GM23248 (cell line): ENCODE data around the gene POLR3A. TPM values are rescaled to one million over a fixed set of nuclear protein-coding genes. Genes with fewer than 3 reads are reported as not detected.
"Not testable (repeated sequence)": the region's sequence is repeated elsewhere in the genome, so short reads cannot be mapped to it uniquely, and the experiment has no call there.

Experiments used
- DNase-seq: peaks from one replicate; pipeline ENCODE4 v3.0.0-alpha.2; 2015
- H2AFZ ChIP-seq: fragments of 200-600 bp; sonication (generic); 2 replicates; pipeline ENCODE4 v1.6.1; 2016; ENCODE audit warnings: antibody characterized with exemption
- H3F3A ChIP-seq: fragments of 200-600 bp; sonication (generic); 2 replicates; pipeline ENCODE4 v1.6.1; 2016; ENCODE audit warnings: mild to moderate bottlenecking, antibody characterized with exemption, mixed run types; ENCODE audit not compliant: insufficient read depth
- H3K27ac ChIP-seq: fragments of 200-600 bp; sonication (generic); 2 replicates; pipeline ENCODE4 v1.5.1; 2016; ENCODE audit warnings: mild to moderate bottlenecking
- H3K27me3 ChIP-seq: fragments of 200-600 bp; sonication (generic); replicated peaks from 2 replicates; pipeline ENCODE4 v1.6.1; 2016; ENCODE audit warnings: mild to moderate bottlenecking; ENCODE audit not compliant: insufficient read depth
- H3K36me3 ChIP-seq: fragments of 200-600 bp; sonication (generic); 2 replicates; pipeline ENCODE4 v1.6.1; 2016; ENCODE audit warnings: low read depth, mild to moderate bottlenecking
- H3K4me1 ChIP-seq: fragments of 200-600 bp; sonication (generic); 2 replicates; pipeline ENCODE4 v1.6.1; 2016; ENCODE audit warnings: mild to moderate bottlenecking; ENCODE audit not compliant: insufficient read depth
- H3K4me2 ChIP-seq: fragments of 200-600 bp; sonication (generic); one replicate; pipeline ENCODE4 v1.6.1; 2016; ENCODE audit warnings: mild to moderate bottlenecking; ENCODE audit not compliant: unreplicated experiment
- H3K4me3 ChIP-seq: fragments of 200-600 bp; sonication (generic); 2 replicates; pipeline ENCODE4 v1.5.1; 2016; ENCODE audit warnings: mild to moderate bottlenecking
- H3K79me2 ChIP-seq: fragments of 200-600 bp; sonication (generic); 2 replicates; pipeline ENCODE4 v1.6.1; 2016; ENCODE audit warnings: mild to moderate bottlenecking; ENCODE audit not compliant: insufficient read depth
- H3K9ac ChIP-seq: fragments of 200-600 bp; sonication (generic); 2 replicates; pipeline ENCODE4 v1.6.1; 2016; ENCODE audit warnings: mild to moderate bottlenecking
- H3K9me2 ChIP-seq: fragments of 200-600 bp; sonication (generic); 2 replicates; pipeline ENCODE4 v1.6.1; 2016; ENCODE audit warnings: mixed run types, mild to moderate bottlenecking, moderate library complexity; ENCODE audit not compliant: insufficient read depth
- H3K9me3 ChIP-seq: fragments of 200-600 bp; sonication (generic); one replicate; pipeline ENCODE4 v1.6.1; 2017; ENCODE audit warnings: low read depth
- H4K20me1 ChIP-seq: fragments of 200-600 bp; sonication (generic); 2 replicates; pipeline ENCODE4 v1.6.0; 2016; ENCODE audit not compliant: insufficient read depth
- EZH2 ChIP-seq: fragments of 200-600 bp; sonication (generic); IDR thresholded peaks from 2 replicates; pipeline ENCODE4 v1.6.1; 2018; ENCODE audit warnings: antibody characterized with exemption, mild to moderate bottlenecking; ENCODE audit not compliant: insufficient read depth, poor library complexity, severe bottlenecking
- EZH2phosphoT487 ChIP-seq: fragments of 200-600 bp; sonication (generic); IDR thresholded peaks from 2 replicates; pipeline ENCODE4 v1.6.1; 2018; ENCODE audit warnings: antibody characterized with exemption, moderate library complexity, mild to moderate bottlenecking, low read depth; ENCODE audit not compliant: insufficient read depth
- WGBS, 2 experiments: methylation state at CpG; one replicate each; pipeline ENCODE4 v1.1.6; 2015 to 2017; ENCODE audit warnings: low lambda C conversion rate in 2 of 2, low coverage in 1 of 2; ENCODE audit errors: missing lambda C conversion rate in 2 of 2; 5-methylcytosine and 5-hydroxymethylcytosine counted together
- in situ Hi-C: fragments of 300-500 bp; cut with MboI; formaldehyde crosslinking; loops from 2 replicates; pipeline ENCODE4 v1.15.0; 2020
- polyA plus RNA-seq: library from polyadenylated mRNA; unstranded; fragments of >200 nt; fragmentation: Nextera tagmentation; extraction: Ambion mirVana; gene quantifications from 2 replicates; pipeline ENCODE4 v1.2.1, GENCODE V29; 2016
- total RNA-seq: library from RNA; depleted of rRNA; stranded (reverse); fragments of >200 nt; shearing (Covaris generic); gene quantifications from 2 replicates; pipeline ENCODE4 v1.2.3, GENCODE V29; 2014

POLR3A gene
- total and polyA plus RNA-seq, 2 experiments from 2014 or later: 9.2 to 12.8 TPM

DNA sequence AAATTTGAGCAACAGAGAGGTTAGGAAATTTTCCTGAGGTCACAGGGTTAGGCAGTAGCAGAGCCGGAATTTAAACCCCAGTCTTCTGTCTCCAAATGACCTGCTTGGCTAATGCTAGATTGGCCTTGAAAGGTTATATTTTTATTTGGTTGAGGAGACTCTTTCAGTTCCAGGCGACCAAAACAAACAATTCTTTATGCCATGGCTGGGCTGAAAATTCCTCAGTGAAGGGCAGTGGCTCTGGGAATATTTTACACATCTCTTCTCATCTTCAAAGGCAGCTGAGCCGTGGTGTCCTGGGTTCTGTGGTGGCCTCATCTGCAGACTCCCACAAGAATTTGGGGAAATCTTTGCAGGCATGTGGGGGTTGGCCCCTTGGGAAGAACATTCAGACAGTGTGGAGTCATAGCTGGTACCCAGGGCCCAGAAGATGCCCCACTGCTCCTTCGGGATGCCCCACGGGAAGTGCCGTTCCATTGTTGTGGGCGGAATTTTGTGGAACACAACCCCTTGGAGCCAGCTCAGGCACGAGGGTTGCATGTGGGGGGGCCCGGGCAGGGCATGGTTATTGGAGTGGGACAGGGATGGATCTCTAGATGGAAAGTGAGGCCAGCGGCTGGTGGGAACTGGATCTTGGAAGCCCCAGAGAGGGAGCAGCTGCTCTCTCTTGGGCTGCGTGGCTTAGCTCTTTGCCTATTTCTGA lies 37.6 kb upstream of the POLR3A start:
- Histone ChIP-seq H3K27ac (no peak overlapping the region), H3K27me3 (no peaks in the 10 kb centered on the region), H3K79me2 (no peaks in the 10 kb centered on the region), H3K9me3 (no peaks in the 10 kb centered on the region), H3K4me3 (no peak overlapping the region), H3K9me2 (no peaks in the 10 kb centered on the region), H3F3A (no peaks in the 10 kb centered on the region), H4K20me1 (no peaks in the 10 kb centered on the region), H3K4me2 (no peak overlapping the region), H3K36me3 (no peaks in the 10 kb centered on the region), H3K4me1 (no peaks in the 10 kb centered on the region), H3K9ac (no peak overlapping the region), H2AFZ (no peak overlapping the region)
- no peak for DNase-seq
- WGBS, 2 experiments: 90 to 94% methylated on average over 11 of the region's 11 CpGs
- in situ Hi-C loops: no loop called here
- TF ChIP-seq EZH2: no peak
- no peak for TF ChIP-seq EZH2phosphoT487

DNA sequence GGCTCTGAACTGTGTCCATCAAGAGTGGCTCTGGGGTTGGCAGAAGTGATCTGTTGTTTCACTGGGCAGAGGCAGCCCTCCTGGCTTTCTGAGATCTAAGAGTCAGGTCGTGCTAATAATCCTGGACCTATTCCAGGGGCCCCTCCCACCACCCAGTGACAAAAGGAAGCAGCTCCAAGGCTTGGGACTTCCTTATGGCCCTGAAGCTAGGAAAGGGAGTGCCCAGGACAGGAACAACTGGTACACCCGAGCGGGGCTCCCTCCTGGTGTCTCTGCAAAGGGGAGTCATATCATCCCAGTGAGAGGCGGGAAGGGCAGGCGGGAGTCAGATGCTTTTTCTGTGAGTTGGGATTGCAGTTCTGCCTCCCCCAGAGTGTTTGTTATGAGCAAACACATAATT lies 36.7 kb upstream of the POLR3A start:
- no peak overlapping the region for H3K4me2 ChIP-seq
- no peaks in the 10 kb centered on the region for H4K20me1 ChIP-seq
- H3F3A ChIP-seq: no peaks in the 10 kb centered on the region
- no peak overlapping the region for H3K4me3 ChIP-seq
- no peaks in the 10 kb centered on the region for H3K27me3 ChIP-seq
- WGBS, 2 experiments: 62 to 69% methylated on average over 4 to 5 of the region's 5 CpGs
- no peaks in the 10 kb centered on the region for H3K4me1 ChIP-seq
- no peaks in the 10 kb centered on the region for H3K36me3 ChIP-seq
- H2AFZ ChIP-seq: no peak overlapping the region
- no peak overlapping the region for H3K9ac ChIP-seq
- H3K79me2 ChIP-seq: no peaks in the 10 kb centered on the region
- no peak overlapping the region for H3K27ac ChIP-seq
- TF ChIP-seq EZH2 (no peak), EZH2phosphoT487 (no peak)
- DNase-seq: no peak
- no peaks in the 10 kb centered on the region for H3K9me2 ChIP-seq
- in situ Hi-C loops: no loop called here
- H3K9me3 ChIP-seq: no peaks in the 10 kb centered on the region

GRCh38 chr10:78065611-78066010 lies 36.3 kb upstream of the POLR3A start:
- Histone ChIP-seq H3K9me3 (no peaks in the 10 kb centered on the region), H2AFZ (no peak overlapping the region), H3K9ac (no peak overlapping the region), H3K36me3 (no peaks in the 10 kb centered on the region), H3K79me2 (no peaks in the 10 kb centered on the region), H3K9me2 (no peaks in the 10 kb centered on the region), H3K4me2 (no peak overlapping the region), H3F3A (no peaks in the 10 kb centered on the region), H3K27ac (no peak overlapping the region), H3K4me1 (no peaks in the 10 kb centered on the region), H4K20me1 (no peaks in the 10 kb centered on the region), H3K27me3 (no peaks in the 10 kb centered on the region), H3K4me3 (no peak overlapping the region)
- in situ Hi-C loops: no loop called here
- WGBS, 2 experiments: 81 to 92% methylated on average over 2 of the region's 2 CpGs
- TF ChIP-seq EZH2 (no peak), EZH2phosphoT487 (no peak)
- no peak for DNase-seq

DNA sequence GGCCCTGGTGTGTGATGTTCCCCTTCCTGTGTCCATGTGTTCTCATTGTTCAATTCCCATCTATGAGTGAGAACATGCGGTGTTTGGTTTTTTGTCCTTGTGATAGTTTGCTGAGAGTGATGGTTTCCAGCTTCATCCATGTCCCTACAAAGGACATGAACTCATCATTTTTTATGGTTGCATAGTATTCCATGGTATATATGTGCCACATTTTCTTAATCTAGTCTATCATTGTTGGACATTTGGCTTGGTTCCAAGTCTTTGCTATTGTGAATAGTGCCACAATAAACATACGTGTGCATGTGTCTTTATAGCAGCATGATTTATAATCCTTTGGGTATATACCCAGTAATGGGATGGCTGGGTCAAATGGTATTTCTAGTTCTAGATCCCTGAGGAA lies 35.6 kb upstream of the POLR3A start:
- H3K9ac ChIP-seq, H3K4me2 ChIP-seq, H4K20me1 ChIP-seq, H3K79me2 ChIP-seq, H3K27me3 ChIP-seq, H3K9me3 ChIP-seq, H3K4me3 ChIP-seq, H3K36me3 ChIP-seq, in situ Hi-C loops, H3F3A ChIP-seq, H3K27ac ChIP-seq, H3K4me1 ChIP-seq, H2AFZ ChIP-seq, H3K9me2 ChIP-seq, DNase-seq: not testable (repeated sequence)
- 90 to 100% methylated on average over 1 of the region's 2 CpGs for WGBS, 2 experiments

DNA sequence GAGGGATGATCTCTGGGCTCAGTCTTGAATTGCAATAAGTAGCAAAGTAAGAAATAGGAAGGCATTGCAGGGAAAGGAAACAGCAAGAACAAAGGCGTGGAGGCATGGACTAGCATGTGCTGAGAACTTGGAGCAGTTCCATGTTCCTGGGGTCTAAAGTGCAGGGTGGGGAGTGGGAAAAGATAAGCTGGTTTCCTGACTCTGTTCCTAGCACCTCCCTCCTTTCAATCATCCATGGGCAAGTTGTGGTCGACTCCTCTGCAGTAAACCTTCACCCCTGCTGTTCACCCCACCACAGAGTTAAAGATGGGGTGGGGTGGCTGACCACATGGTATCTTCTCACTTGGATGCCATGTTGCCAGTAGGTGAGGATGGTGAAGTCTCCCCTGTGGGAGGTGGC lies 33.9 kb upstream of the POLR3A start:
- Histone ChIP-seq H3K79me2 (no peaks in the 10 kb centered on the region), H3K27ac (no peak overlapping the region), H3K9ac (no peak overlapping the region), H3K9me3 (no peaks in the 10 kb centered on the region), H3K9me2 (no peaks in the 10 kb centered on the region), H3F3A (no peaks in the 10 kb centered on the region), H3K4me2 (no peak overlapping the region), H3K4me3 (no peak overlapping the region), H3K36me3 (no peaks in the 10 kb centered on the region), H3K27me3 (no peaks in the 10 kb centered on the region), H4K20me1 (no peaks in the 10 kb centered on the region), H2AFZ (no peak overlapping the region), H3K4me1 (no peaks in the 10 kb centered on the region)
- TF ChIP-seq EZH2phosphoT487: no peak
- no peak for TF ChIP-seq EZH2
- DNase-seq: no peak
- 76 to 87% methylated on average over 2 of the region's 2 CpGs for WGBS, 2 experiments
- in situ Hi-C loops: no loop called here
